Islet precursor cell (in vitro differentiated cells): Measurements from ENCODE around the gene CDC42EP2.
"Not testable (repeated sequence)": the region's sequence is repeated elsewhere in the genome, so short reads cannot be mapped to it uniquely, and the experiment has no call there.

Experiments
- DNase-seq: peaks from one replicate; pipeline ENCODE4 v3.0.0-alpha.2; 2018

The CDC42EP2 gene

GRCh38 chr11:65321076-65321475 lies 6.4 kb downstream of the CDC42EP2 start:
- DNase-seq: no peak

- no peak for DNase-seq
These were observed 7.3 kb downstream of the CDC42EP2 start for GRCh38 chr11:65321828-65322485.

GRCh38 chr11:65323813-65324212 lies 9.1 kb downstream of the CDC42EP2 start:
- DNase-seq: no peak

- no peak for DNase-seq
These were observed 10.8 kb downstream of the CDC42EP2 start for GRCh38 chr11:65325435-65325834.

- DNase-seq: no peak
These were observed 12.4 kb downstream of the CDC42EP2 start for GRCh38 chr11:65327021-65327420.

- no peak for DNase-seq
These were observed 14.8 kb downstream of the CDC42EP2 start for GRCh38 chr11:65329478-65329877.

GRCh38 chr11:65329944-65330403 lies 15.3 kb downstream of the CDC42EP2 start:
- peak; percentile 85 for DNase-seq

GRCh38 chr11:65330544-65330943 lies 15.9 kb downstream of the CDC42EP2 start:
- DNase-seq: no peak

- not testable (repeated sequence) for DNase-seq
These were observed 17.9 kb downstream of the CDC42EP2 start for GRCh38 chr11:65332591-65332990.

GRCh38 chr11:65334696-65335295 lies 20.1 kb downstream of the CDC42EP2 start:
- no peak for DNase-seq

GRCh38 chr11:65338676-65339075 lies 24.0 kb downstream of the CDC42EP2 start:
- no peak for DNase-seq

GRCh38 chr11:65340226-65340625 lies 25.6 kb downstream of the CDC42EP2 start:
- no peak for DNase-seq

GRCh38 chr11:65341856-65342255 lies 27.2 kb downstream of the CDC42EP2 start:
- DNase-seq: no peak

- DNase-seq: no peak
These were observed 36.8 kb downstream of the CDC42EP2 start for GRCh38 chr11:65351511-65351910.

GRCh38 chr11:65352783-65353182 lies 38.1 kb downstream of the CDC42EP2 start:
- no peak for DNase-seq

- no peak for DNase-seq
These were observed 38.7 kb downstream of the CDC42EP2 start for GRCh38 chr11:65353376-65353775.

- peak; percentile 69 for DNase-seq
These were observed 39.2 kb downstream of the CDC42EP2 start for GRCh38 chr11:65353900-65354264.

GRCh38 chr11:65354265-65355012 lies 39.8 kb downstream of the CDC42EP2 start, which contains the start of gene TIGD3:
TSS of gene TIGD3 (plus strand) at chr11:65354751. CDS start at chr11:65355809, 1,058 bp downstream.
- peak; percentile 98 for DNase-seq

GRCh38 chr11:65355013-65355775 lies 40.5 kb downstream of the CDC42EP2 start:
- DNase-seq: no peak

- no peak for DNase-seq
These were observed 41.2 kb downstream of the CDC42EP2 start for GRCh38 chr11:65355776-65356393.

GRCh38 chr11:65356394-65356972 lies 41.8 kb downstream of the CDC42EP2 start:
- no peak for DNase-seq

GRCh38 chr11:65357856-65358356 lies 43.2 kb downstream of the CDC42EP2 start:
- no peak for DNase-seq
